ENCODE measurements around the gene HTR4.

HTR4 gene

GRCh38 chr5:148524721-148525120 lies 129.6 kb downstream of the HTR4 start:
- DNase-seq = no peak

DNA sequence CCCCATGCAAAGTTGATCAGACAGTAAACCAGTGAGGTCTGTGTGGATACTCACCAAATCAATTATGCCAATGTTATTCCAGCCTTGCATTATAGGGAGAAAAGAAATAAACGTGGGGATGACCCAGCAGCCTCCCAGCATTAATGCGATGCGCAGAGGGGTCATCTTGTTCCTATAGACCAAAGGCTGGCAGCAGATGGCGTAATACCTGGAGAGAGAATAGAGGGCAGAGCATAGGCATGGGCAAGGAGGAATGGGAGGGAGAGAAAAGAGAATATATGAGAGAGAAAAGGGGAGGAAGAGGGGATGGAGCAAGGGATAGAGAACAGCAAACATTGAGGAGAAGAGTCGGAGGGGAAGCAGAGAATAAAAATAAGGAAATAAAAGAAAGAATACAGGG lies 131.2 kb downstream of the HTR4 start:
- DNase-seq = no peak

- DNase-seq = no peak
These were observed 138.9 kb downstream of the HTR4 start for GRCh38 chr5:148515460-148515859.

- DNase-seq = no peak
These were observed 140.0 kb downstream of the HTR4 start for GRCh38 chr5:148514344-148514743.

DNA sequence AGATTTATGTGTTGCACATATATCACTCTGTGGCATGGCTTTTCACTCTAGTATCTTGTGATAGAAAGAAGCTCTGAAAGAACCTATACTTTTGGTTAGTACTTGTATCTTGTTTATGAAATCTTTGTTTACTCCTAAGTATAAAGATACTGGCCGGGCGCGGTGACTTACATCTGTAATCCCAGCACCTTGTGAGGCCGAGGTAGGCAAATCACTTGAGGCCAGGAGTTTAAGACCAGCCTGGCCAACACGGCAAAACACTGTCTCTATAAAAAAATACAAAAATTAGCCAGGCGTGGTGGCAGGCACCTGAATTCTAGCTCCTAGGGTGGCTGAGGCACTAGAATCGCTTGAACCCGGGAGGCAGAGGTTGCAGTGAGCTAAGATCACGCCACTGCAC lies 141.8 kb downstream of the HTR4 start:
- DNase-seq = no peak

- DNase-seq = no peak
These were observed 142.4 kb downstream of the HTR4 start for GRCh38 chr5:148511810-148512347.

- DNase-seq = no peak
These were observed 144.4 kb downstream of the HTR4 start for GRCh38 chr5:148509893-148510292.

GRCh38 chr5:148507648-148508047 lies 146.7 kb downstream of the HTR4 start:
- DNase-seq = no peak

DNA sequence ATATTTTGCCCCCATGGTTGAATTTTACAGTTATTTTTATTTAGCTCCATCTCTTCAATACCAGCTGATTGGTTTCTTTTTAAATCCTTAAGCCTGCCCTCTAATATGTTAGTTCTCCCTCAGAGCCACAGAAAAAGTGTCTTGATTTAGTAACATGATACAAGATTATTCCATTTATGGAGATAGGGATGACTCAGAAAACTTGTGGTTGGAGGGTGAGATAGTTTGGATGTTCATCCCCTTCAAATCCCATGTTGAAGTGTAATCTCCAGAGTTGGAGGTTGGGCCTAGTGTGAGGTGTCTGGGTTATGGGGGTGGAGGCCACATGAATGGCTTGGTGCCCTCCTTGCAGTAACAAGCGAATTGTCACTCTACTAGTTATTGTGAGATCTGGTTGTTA lies 154.9 kb downstream of the HTR4 start:
- no peak for DNase-seq

DNA sequence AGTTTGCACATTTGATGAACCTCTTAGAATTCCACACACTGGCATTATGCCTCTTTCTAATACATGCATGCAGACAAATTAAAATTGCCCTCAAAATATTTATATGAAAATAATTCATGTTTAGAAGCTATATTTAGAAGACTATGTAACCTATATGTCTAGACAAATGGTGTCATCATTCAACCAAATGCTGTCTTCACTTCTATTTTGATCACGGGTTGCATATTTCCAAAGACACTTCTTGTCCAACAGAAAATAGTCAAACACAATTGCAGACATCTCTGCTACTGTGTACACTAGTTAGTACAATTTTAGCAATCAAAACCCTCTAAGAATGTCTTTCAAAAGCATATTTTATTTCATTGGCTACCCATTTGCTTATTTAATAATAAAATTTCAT lies 156.6 kb downstream of the HTR4 start:
- DNase-seq = no peak

DNA sequence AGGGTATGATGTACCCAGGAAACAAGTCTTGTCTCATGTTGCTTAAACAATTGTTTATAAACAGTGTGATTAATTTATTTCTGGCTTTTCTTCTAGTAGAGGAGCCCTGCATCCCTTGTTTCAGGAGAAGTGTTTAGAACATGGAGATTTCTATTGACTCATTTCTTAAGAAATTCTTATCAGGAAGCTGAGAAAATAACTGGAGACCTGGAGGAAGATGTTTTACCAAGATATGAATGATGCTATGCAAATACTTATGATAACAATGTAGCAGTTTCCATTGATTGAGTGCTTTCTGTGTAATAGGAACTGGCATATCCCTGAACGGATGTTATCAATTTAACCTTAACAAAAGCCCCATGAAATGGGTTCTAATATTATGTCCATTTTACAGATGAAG lies 162.0 kb downstream of the HTR4 start:
- no peak for DNase-seq

DNA sequence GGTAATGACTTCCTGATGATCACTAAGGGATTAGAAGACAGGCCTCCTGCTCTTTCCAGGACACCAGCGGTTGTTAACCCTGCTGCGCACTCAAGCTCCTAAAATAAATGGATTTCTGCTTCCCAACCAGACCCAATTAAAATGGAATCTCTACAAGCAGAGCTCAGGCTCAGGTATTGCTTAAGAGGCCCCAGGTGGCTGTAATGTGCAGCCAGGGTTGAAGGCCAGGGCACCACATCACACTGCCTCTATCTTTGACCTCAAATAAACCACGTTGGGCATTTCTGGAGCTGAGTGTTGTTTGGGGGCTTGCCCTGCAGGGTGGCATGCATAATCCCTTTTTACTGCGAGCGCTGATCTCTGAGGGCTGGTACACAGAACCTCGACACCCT lies 162.5 kb downstream of the HTR4 start:
- no peak for DNase-seq

GRCh38 chr5:148491015-148491792 lies 163.1 kb downstream of the HTR4 start:
- no peak for DNase-seq

- DNase-seq = no peak
These were observed 165.6 kb downstream of the HTR4 start for GRCh38 chr5:148488757-148489156.

DNA sequence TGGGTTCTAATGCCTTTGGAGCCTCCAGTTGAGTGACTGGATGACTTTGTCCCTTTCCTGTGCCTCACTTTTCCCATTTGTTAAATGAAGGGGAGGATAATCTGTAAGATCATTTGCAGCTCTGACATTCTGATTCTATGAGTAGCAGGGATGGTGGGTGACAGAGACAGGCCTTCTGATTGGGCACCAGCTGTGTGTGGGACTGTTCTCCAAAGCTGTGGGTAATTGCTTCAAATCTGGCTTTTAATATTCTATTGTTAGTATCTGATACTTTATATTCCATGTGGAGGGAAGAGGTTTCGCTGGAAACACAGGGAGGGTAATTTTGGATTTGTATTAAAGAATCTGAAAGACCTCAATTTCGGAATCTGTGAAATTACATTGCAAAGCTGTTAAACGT lies 167.9 kb downstream of the HTR4 start:
- no peak for DNase-seq

DNA sequence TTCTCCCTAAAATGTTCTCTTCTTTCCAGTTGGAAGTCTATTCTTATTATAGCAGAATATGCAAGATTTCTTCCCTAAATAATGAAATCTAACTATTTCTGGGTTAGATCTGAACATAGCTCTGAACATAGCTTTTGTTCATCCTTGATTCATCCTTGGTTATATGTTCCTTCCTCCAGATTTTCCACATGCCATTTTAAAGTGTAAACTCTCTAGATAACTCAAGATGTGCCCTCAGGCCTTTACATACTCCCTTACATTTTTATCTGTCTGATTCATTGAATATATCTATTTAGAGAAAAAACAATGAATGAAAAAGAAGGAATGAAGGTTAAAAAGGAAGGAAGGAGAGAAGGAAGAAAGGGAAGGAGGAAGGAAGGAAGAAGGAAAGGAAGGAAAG lies 169.7 kb downstream of the HTR4 start:
- no peak for DNase-seq

DNA sequence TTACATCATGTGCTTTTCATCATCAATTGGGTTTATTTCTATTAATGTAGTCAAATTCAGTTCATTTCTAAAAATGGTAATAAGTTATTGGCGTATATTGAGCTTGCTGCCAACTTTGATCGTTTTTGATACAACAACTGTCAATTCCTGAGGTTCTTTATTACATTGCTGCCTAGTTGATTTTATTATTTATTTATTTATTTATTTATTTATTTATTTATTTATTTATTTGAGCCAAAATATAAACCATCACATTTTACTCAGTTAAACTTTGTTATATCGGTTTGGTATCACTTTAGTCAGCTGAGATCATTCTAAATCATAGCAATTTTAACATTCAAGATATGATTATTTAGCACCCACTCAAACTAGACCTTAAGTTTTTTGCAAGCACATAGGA lies 170.6 kb downstream of the HTR4 start:
- no peak for DNase-seq

DNA sequence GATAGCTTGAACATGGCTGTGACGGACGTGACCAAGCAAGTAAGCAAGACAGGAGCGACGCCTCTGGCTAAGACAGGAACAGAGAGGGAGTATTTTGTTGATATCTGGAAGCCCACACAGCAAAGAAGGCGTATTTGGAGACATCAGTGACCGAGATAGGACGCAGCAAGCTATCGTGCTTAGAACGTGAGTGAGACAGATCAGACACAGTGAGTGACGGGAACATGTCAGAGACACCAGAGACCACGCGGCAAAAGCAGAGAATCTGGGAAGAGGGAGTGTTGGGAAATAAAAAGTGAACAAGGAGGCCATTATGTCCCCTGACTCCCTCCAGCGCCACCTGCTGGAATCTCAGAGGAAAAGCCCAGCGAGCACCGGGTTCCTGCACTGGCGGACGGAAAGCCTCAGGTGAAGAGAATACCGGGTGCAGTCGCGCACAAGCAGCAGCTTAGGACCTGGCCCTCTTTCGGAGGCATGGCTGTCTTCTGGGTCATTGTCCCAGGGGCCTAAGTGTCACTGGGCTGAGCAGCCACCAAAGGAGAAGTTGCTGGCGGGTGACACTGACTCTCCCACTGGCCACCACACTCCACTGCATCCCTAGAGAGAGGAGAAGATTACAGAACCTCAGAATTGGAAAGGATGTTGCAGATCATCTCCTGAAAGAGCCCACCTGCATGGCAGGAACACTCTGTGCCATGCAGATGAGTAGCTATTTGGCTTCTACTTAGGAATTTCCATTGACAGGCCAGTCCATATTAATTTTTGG lies 171.4 kb downstream of the HTR4 start:
- DNase-seq = no peak

DNA sequence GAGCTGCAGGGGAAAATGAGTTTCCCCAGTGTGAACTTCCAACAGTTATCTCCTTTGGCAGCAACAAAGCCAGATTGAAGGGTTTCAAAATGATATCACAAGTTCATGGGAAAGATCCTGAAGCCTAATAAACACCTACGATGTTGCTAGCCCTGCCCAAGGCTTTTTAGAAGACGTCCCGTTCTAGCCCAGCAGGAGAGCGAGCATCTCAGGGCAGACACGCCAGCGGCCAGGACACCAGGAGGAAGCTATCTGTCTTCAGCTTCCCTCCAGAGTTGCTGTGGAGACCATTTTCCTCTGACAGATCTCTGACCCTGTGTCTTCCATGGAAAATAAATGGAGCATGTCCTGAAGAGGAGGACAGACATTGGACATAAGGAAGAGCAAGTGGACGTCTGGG lies 172.1 kb downstream of the HTR4 start:
- DNase-seq = no peak

DNA sequence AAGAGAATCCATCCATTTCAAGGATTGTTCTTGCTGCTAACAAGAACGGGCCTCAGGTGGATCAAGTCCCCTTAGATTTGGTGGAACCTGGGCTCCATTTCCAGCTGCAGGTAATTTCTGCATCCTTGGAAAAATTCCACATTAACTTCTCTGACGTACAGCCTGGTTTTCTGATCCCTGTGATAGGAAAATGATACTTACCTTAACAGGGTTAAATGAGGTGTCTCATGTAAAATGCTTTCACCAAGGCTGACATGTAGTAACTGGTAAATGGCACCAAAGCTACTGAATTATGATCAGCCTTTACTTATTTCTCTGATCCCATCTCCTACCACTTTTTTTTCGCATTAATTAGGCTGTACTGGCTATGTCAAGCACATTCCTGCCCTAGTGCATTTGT lies 176.9 kb downstream of the HTR4 start:
- DNase-seq = no peak

DNA sequence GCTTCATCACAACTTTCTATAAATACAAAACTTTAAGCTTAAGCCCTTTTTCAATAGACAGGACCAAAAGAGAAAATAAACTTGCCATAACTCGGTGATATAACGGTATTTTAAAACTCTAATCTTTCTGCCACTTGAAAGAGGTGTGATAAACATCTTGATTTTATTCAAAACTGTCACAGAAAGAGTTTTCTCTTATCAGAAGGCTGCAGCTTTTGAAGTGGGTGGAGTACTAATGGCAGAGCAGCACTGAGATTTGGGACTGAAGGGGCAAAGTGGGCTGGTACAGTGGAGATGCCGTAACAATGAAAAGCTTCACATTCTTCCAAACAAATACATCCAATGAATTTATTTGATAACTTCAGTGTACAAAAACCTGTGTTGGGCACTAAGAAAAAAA lies 178.0 kb downstream of the HTR4 start:
- no peak for DNase-seq

GRCh38 chr5:148474025-148474511 lies 180.3 kb downstream of the HTR4 start:
- no peak for DNase-seq

DNA sequence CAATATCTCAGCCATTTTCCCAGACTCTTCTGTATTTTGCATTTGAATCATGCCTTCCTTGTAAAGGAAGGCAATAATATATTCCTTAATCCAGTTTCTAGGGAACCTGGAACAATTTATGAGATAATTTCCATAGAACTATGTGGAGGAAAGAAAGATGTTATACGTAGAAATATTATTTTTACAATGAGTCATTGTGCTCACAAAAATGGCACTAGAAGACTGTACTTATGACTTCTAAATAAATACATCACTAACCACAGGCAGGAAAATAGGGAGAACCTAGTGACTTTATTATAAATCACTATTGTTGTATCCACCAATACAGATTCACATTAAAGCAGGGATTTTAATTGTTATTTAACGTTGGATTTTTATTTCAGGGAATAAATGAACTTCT lies 182.9 kb downstream of the HTR4 start:
- no peak for DNase-seq

DNA sequence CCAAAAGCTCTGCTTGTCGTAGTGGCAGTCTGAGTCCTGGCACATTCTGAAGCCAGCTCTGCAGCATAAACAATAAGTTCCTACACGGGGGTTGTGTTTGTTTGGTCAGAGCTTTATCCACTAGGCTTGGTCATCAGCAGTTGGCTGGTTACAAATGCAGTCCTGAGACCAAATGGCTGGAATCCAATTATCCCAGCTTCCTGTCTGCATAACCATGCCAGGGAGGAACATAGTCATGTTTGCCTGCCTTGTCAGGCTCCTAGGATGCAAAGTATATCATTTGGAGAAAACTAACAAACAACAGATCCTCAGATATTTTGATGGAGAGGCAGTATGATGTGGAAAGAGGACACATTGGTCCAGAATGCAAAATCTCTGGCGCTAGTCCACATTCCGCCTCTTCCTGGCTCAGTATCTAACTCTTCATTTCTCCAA lies 184.8 kb downstream of the HTR4 start:
- peak; percentile 35 for DNase-seq

Measured in NCI-H1092 treated with DMSO at 0.1 percent for 48 hours (cell line).